Measurements from ENCODE around the gene ZNF319. TPM values are rescaled to one million over a fixed set of nuclear protein-coding genes. Genes with fewer than 3 reads are reported as not detected.

The ZNF319 gene
- total RNA-seq, 4 donors from 2014 or later: 4.2 to 16.6 (median 11.6) TPM

- no peak overlapping the region for H3K27ac ChIP-seq
Observed at GRCh38 chr16:58046936-58047335, 46.5 kb upstream of the ZNF319 start.

DNA sequence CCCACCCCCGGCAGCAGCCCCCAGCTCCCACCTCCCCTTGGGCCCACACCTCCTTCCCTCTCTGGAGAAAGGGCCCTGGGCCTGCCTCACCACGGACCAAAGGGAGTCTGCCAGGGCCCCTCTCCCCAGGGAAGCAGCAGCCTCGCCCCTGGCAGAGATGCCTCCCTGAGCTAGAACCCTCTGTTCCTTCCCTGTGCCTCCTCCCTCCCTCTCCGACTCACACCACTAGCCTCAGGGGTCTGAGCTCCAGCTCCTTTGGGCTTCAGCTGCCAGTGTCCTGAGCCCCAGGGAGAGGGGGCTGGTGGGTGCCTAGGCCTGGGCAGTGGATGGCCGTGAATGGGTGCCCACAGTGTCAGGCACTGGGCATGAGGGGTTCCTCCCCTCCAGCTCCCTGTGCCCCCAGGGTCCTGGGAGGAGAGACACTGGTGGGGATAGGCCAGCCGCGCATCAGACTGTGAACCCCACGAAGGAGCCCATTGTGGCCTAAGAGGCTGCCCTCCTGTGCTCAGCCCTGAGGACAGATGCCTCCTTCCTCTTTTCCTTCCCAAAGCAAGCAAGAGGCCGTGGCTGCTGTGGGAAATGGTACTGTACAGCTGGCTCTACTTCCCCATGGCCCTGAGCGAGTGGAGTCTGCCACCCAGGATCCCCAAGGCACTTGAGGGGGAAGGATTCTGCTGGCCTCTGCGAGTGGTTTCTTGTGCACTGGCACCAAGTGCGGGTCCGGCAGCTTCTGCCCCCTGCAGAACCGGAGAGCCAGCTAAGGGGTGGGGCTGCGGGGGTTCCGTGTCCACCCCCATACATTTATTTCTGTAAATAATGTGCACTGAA, 45.8 kb upstream of the ZNF319 start:
- Histone ChIP-seq H3K27me3 (no peaks in the 10 kb centered on the region), H3K4me1 (no peaks in the 10 kb centered on the region), H3K9me3 (no peaks in the 10 kb centered on the region), H3K36me3 (peaks cover 20% of the 10 kb centered on the region), H3K27ac (no peak overlapping the region), H3K4me3 (no peak overlapping the region)
- TF ChIP-seq POLR2AphosphoS5 (IDR thresholded peaks at IDR 0.05): no peak
- TF ChIP-seq CTCF (IDR thresholded peaks at IDR 0.05): no peak
- no peak for TF ChIP-seq POLR2A (IDR thresholded peaks at IDR 0.05)
- TF ChIP-seq EP300 (IDR thresholded peaks at IDR 0.05): no peak
- 79% methylated on average over 3 of the region's 16 CpGs for WGBS
- no peak for DNase-seq (ENCODE audit: low spot score in 2 of 2)

More at GRCh38 chr16:58046936-58047335, 46.5 kb upstream of the ZNF319 start:
- H3K36me3 ChIP-seq: peaks cover 14% of the 10 kb centered on the region
- no peaks in the 10 kb centered on the region for H3K27me3 ChIP-seq
- no peak overlapping the region for H3K4me3 ChIP-seq
- no peaks in the 10 kb centered on the region for H3K4me1 ChIP-seq
- H3K9me3 ChIP-seq: no peaks in the 10 kb centered on the region
- no peak for TF ChIP-seq EP300 (IDR thresholded peaks at IDR 0.05)
- TF ChIP-seq POLR2A (IDR thresholded peaks at IDR 0.05): no peak
- TF ChIP-seq CTCF (IDR thresholded peaks at IDR 0.05): no peak
- TF ChIP-seq POLR2AphosphoS5 (IDR thresholded peaks at IDR 0.05): no peak
- no peak for DNase-seq (ENCODE audit: low spot score in 2 of 2)
- WGBS: 58% methylated on average over 4 of the region's 6 CpGs

DNA sequence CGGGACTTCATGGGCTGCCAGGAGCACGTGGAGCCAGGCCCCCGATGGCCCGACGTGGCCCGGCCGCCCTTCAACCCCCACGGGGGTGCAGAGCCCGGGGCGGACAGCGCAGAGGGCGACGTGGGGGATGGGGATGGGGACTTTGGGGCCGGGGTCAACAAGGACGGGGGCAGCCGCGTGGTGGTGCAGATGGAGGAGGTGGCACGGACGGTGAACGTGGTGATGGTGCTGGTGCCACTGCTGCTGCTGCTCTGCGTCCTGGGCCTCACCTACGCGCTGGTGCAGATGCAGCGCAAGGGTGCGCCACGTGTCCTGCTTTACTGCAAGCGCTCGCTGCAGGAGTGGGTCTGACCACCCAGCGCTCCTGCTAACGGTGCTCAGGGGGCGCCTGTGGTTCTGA, 44.6 kb upstream of the ZNF319 start:
- no peak for DNase-seq (ENCODE audit: low spot score in 2 of 2)
- WGBS: 91% methylated on average over 19 of the region's 31 CpGs

DNA sequence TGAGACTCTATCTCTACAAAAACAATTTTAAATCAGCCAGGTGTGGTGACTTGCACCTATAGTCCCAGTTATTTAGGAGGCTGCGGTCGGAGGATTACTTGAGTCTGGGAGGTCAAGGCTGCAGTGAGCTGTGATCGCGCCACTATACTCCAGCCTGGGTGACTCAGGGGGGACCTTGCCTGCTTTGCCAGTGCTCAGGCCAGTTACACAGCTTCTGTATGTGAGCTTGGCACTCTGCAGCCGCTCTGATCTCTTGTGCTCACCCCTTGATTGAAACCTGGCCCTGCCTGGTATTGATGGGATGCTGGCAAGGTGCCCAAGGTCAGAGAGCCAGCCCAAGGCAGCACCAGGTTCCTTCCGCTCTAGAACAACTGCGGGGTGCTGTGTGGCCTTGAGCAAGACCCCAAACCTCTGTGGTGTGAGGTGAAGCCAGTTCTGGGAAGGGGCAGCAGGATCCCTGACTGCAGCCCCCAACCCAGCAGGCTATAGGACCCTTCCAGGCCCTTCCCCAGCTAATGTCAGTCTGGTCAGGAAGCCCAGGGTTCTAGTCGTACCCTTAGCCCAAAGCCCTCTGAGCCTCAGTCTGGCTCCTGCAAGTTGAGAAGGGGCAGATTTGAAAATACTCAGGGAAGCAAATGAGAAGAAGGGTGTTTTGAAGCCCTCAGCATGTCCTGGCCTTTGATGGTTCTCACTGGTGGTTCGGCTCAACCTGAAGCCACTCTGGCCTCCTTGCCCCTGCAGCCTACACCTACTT, 44.0 kb upstream of the ZNF319 start:
- H3K36me3 ChIP-seq: peaks cover 28% of the 10 kb centered on the region
- no peaks in the 10 kb centered on the region for H3K9me3 ChIP-seq
- H3K27me3 ChIP-seq: no peaks in the 10 kb centered on the region
- no peaks in the 10 kb centered on the region for H3K4me1 ChIP-seq
- DNase-seq (ENCODE audit: low spot score in 2 of 2): no peak
- TF ChIP-seq CTCF (IDR thresholded peaks at IDR 0.05) (no peak), POLR2A (IDR thresholded peaks at IDR 0.05) (no peak), POLR2AphosphoS5 (IDR thresholded peaks at IDR 0.05) (no peak), EP300 (IDR thresholded peaks at IDR 0.05) (no peak)
- H3K27ac ChIP-seq: no peak overlapping the region
- no peak overlapping the region for H3K4me3 ChIP-seq
- WGBS: 98% methylated on average over 6 of the region's 9 CpGs

More for the DNA sequence above, 44.6 kb upstream of the ZNF319 start:
- Histone ChIP-seq H3K4me3 (no peak overlapping the region), H3K36me3 (peaks cover 28% of the 10 kb centered on the region), H3K9me3 (no peaks in the 10 kb centered on the region), H3K4me1 (no peaks in the 10 kb centered on the region), H3K27ac (no peak overlapping the region), H3K27me3 (no peaks in the 10 kb centered on the region)
- TF ChIP-seq EP300 (IDR thresholded peaks at IDR 0.05) (no peak), POLR2AphosphoS5 (IDR thresholded peaks at IDR 0.05) (no peak), CTCF (IDR thresholded peaks at IDR 0.05) (no peak), POLR2A (IDR thresholded peaks at IDR 0.05) (no peak)

DNA sequence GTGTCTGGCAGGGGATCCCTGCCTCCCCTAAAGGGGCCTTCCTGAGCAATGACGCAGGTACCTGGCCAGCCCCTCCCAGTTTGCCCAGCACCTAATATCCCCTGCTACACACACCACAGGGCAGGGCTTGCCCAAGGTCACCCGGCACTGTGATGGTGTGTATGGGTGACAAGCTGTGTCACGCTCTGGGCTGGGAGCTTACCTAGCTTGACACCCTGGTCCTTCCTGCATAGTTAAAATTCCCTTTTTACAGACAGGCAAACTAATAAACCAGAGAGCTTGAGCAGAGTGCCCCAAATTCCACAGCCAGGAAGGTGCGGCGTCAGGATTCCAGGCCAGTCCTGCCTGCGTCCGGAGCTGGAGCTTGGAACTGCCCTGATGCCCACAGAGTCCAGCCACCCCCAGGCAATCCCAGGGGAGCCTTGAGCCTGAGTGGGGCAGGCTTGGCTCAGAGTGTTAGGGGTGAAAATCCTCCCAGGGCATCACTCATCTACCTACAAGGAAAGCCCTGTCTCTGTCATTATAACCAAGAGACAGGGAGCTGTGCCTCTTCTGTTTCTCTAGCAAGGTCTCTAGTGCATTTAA, 43.2 kb upstream of the ZNF319 start:
- no peak for DNase-seq (ENCODE audit: low spot score in 2 of 2)
- H3K27ac ChIP-seq: no peak overlapping the region
- H3K4me3 ChIP-seq: no peak overlapping the region
- peaks cover 28% of the 10 kb centered on the region for H3K36me3 ChIP-seq
- H3K27me3 ChIP-seq: no peaks in the 10 kb centered on the region
- no peaks in the 10 kb centered on the region for H3K9me3 ChIP-seq
- H3K4me1 ChIP-seq: no peaks in the 10 kb centered on the region
- 97% methylated on average over 6 of the region's 7 CpGs for WGBS
- TF ChIP-seq EP300 (IDR thresholded peaks at IDR 0.05): no peak
- no peak for TF ChIP-seq POLR2AphosphoS5 (IDR thresholded peaks at IDR 0.05)
- no peak for TF ChIP-seq POLR2A (IDR thresholded peaks at IDR 0.05)
- no peak for TF ChIP-seq CTCF (IDR thresholded peaks at IDR 0.05)

Measured in suprapubic skin (tissue), 4 donors.